Measurements from ENCODE around the gene DCAF16. TPM values are rescaled to one million over a fixed set of nuclear protein-coding genes. Genes with fewer than 3 reads are reported as not detected.
"Not testable (repeated sequence)": the region's sequence is repeated elsewhere in the genome, so short reads cannot be mapped to it uniquely, and the experiment has no call there.

The DCAF16 gene
- 44.5 and 46.4 TPM in 2 replicates for total RNA-seq (2014; rRNA removed; shearing (Covaris generic))
- polyA plus RNA-seq (2015; cell fraction: cytosol; rRNA removed): 34.8 and 37.0 TPM in 2 replicates
- polyA plus RNA-seq (2015; cell fraction: nucleus; rRNA removed): 52.9 and 69.0 TPM in 2 replicates

- DNase-seq (ENCODE audit: low read depth): peak; percentile 98
Measured at GRCh38 chr4:17810260-17811077, at the start of gene DCAF16, which contains the start of gene NCAPG. DCAF16 (minus strand) TSS chr4:17810757; CDS start chr4:17804141, 6,616 bp downstream. NCAPG (plus strand) TSS chr4:17810979; CDS start chr4:17811078, 99 bp downstream.

GRCh38 chr4:17859793-17860406 lies 49.3 kb upstream of the DCAF16 start:
- DNase-seq (ENCODE audit: low read depth): no peak

GRCh38 chr4:17854036-17854435 lies 43.5 kb upstream of the DCAF16 start:
- DNase-seq (ENCODE audit: low read depth): no peak

- no peak for DNase-seq (ENCODE audit: low read depth)
Measured at GRCh38 chr4:17851959-17852358, 41.4 kb upstream of the DCAF16 start.

DNA sequence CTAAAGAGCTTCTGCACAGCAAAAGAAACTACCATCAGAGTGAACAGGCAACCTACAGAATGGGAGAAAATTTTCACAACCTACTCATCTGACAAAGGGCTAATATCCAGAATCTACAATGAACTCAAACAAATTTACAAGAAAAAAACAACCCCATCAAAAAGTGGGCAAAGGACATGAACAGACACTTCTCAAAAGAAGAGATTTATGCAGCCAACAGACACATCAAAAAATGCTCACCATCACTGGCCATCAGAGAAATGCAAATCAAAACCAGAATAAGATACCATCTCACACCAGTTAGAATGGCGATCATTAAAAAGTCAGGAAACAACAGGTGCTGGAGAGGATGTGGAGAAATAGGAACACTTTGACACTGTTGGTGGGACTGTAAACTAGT lies 39.7 kb upstream of the DCAF16 start:
- DNase-seq (ENCODE audit: low read depth): not testable (repeated sequence)

DNA sequence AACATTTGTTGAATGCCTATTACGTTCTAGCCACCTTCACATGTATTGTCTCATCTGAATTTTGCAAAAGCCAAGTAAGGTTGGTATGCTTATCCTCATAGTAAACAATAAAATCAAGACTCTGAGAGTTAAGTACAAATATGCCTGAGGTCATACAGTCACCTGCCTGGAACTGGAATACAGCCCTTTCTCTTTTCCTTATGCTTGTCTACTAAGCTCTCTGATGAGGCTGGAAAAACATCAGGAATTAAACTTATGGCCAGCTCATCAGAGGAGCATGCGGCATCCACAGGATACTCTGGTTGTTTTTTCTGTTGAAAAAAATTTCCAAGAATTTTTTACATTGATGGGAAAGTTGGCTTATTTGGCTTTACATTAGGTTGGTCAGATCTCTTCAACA lies 35.7 kb upstream of the DCAF16 start:
- DNase-seq (ENCODE audit: low read depth): no peak

- no peak for DNase-seq (ENCODE audit: low read depth)
Measured at GRCh38 chr4:17823871-17824669, 13.5 kb upstream of the DCAF16 start.

- no peak for DNase-seq (ENCODE audit: low read depth)
Measured at GRCh38 chr4:17817027-17817426, 6.5 kb upstream of the DCAF16 start.

DNA sequence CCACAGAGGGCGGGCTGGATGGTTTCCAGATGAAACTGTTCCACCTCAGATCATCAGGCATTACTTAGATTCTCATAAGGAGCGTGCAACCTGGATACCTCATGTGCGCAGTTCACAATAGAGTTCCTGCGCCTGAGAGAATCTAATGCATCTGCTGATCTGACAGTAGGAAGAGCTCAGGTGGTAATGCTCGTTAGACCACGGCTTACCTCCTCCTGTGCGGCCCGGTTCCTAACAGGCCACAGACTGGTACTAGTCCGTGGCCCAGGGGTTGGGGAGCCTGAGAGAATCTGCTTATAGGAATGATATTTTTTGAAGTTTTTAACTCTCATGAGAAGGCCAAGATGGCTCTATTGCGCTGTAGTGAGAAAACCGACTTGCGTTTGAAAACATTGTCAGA lies 5.6 kb upstream of the DCAF16 start:
- no peak for DNase-seq (ENCODE audit: low read depth)

- peak; percentile 82 for DNase-seq (ENCODE audit: low read depth)
Measured at GRCh38 chr4:17814140-17814539, 3.6 kb upstream of the DCAF16 start.

GRCh38 chr4:17812801-17813200 lies 2.2 kb upstream of the DCAF16 start:
- no peak for DNase-seq (ENCODE audit: low read depth)

DNA sequence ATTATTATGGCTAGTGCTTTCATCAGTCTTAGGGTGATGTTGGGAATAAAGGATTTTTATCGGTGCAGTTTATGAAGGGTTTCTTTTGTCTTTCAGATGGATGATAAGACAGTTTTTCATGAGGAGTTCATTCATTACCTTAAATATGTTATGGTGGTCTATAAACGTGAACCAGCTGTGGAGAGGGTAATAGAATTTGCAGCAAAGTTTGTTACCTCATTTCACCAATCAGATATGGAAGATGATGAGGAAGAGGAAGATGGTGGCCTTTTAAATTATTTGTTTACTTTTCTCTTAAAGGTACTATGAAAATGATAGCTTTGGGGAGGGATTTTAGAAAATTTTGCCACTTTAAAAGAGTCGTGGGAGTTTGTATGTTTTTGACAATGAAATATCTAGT lies 1.6 kb upstream of the DCAF16 start:
- no peak for DNase-seq (ENCODE audit: low read depth)

GRCh38 chr4:17811078-17811603 lies 584 bp upstream of the DCAF16 start:
- no peak for DNase-seq (ENCODE audit: low read depth)

DNA sequence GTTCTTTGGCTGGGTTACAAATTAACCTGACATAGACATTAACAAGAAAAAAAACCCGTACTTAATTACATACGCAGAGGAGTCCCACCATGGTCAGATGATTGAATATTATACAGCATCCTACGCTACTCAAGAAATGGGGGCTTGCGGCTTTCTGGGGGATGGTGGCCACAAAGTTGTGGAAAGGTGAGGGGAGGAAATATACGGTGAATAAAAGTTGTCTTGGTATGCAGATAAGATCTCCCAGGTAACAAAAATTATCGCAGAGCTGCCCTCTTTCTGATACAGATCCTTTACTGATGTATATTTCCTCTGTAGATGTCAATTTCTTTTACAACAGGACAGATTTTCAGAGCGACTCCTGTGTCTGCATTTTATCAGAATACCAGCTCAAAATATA lies 890 bp downstream of the DCAF16 start:
- no peak for DNase-seq (ENCODE audit: low read depth)

DNA sequence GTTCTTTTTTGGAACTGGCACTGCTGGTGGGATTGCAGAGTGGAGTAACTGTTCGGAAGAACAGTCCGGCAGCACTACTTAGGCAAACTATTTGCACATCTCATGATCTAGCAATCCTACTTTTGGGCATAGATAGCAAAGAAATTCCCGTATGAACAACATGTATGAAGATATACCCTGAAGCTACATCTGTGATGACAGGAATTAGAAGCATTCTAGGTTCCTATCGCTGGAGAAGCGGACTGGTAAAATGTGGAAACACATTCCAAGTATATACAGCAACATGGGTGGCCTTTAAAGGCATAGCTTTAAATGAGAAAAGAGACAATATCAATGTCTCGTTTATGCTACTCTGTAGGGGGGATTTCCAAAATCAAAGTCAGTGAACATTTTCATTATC lies 3.1 kb downstream of the DCAF16 start:
- DNase-seq (ENCODE audit: low read depth): no peak

- no peak for DNase-seq (ENCODE audit: low read depth)
Measured at GRCh38 chr4:17805580-17806155, 4.9 kb downstream of the DCAF16 start.

DNA sequence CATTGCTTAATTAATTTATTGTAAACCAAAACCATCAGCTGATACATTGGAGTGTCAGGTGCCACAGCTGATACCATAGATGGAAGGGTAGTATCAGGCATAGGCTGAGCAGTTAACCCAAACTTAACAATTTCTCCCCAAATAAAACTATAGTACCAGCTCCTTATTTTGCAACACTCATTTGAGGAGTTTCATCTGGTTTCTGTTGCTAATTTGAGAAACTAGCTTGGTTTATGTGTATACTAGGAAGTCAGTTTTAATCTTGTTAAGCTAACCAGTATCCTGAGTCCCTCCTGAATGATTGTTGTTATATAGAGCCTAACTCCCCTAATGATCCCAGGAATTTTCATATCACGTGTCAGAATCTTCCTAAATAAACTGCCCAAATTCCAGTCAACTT lies 12.7 kb downstream of the DCAF16 start:
- no peak for DNase-seq (ENCODE audit: low read depth)

- no peak for DNase-seq (ENCODE audit: low read depth)
Measured at GRCh38 chr4:17794730-17795129, 15.8 kb downstream of the DCAF16 start.

DNA sequence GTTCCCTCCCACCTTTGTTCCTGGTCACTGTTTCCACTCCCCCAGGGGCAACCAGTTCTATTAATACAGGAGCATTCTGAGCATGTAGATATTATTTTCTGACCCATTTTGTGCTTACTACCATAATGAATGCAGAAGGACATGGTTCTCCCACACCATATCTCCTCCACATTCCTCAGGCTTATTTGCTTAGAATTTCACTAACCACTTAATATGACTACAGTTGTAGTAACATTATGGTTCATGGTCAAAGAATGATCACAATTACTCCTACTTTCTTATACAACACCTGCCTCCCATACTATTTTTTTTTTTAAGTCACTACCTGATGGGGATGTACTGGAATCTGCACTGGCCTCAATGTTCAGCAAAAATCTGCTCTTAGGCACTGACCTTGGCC lies 21.6 kb downstream of the DCAF16 start:
- no peak for DNase-seq (ENCODE audit: low read depth)

GRCh38 chr4:17787315-17787714 lies 23.2 kb downstream of the DCAF16 start:
- DNase-seq (ENCODE audit: low read depth): peak; percentile 78

DNA sequence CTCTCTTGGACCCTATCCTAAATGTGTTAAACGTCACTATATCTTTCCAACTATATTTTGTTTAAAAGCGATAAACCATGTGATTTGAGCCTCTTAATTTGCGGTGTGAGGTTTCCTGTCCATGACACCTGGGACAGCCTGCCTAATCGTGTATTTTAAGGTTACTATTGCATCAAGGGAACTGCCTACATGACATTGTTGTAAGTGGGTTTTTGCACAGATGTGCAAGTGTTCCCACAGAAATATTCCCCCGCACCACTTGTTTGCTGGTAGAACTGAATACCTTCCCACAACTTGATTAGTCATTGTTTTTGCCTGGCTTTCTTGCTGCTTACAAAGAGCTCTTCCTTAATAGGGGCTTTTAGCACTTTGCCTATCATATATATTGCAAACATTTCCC lies 24.0 kb downstream of the DCAF16 start:
- DNase-seq (ENCODE audit: low read depth): peak; percentile 38
